HTERT RPE-1 (cell line): ENCODE data around the gene TAGLN3.

Experiments
- in situ Hi-C: fragments of 300-500 bp; cut with MboI; formaldehyde crosslinking; loops from 4 replicates; pipeline ENCODE4 v1.14.3; 2020; ENCODE audit warnings: low sequenced_read_pairs

Gene TAGLN3

GRCh38 chr3:111976254-111976653, 22.5 kb upstream of the TAGLN3 start:
- in situ Hi-C loops, result no loop called here

DNA sequence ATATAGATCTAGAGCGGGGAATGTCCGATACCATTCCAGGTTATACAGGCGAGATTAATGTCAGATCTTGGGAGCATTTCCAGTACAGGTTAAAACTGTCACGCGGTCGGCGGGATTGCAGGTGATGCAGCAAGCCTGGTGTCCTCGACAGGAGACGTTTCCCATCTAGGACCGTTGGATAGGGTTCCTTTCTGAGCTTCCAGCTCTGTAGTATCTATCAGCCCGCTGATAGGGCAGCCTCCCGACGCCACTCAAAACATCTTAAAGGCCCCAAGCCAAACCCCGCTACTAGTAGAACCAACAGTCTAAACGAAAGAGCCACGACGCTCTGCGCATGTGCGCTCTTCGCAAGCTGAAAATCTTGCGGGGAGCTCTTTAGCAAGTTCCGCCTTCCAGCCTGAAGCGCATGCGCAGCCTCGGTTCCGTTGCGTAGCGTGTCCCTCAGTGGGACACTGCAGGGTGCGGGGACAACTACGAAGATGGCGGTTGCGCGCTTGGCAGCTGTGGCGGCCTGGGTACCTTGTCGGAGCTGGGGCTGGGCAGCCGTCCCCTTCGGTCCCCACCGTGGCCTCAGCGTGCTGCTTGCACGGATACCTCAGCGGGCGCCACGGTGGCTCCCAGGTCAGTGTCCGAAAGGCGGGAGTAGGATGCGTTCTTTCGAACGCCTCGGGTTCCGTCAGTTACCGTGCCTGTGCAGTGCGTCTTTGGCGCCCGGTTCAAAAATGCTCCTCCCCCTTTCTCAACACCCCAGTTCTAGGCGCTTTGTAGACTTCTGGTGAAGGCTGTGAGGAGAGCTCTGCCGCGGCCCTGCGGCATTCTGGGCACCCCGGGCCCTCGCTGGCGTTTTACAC, 19.9 kb upstream of the TAGLN3 start, which contains the start of gene ABHD10:
ABHD10 (plus strand) TSS at position 444 of the 851 bp plus-strand sequence; CDS start at position 480, 36 bp downstream.
- in situ Hi-C loops, result no loop called here

DNA sequence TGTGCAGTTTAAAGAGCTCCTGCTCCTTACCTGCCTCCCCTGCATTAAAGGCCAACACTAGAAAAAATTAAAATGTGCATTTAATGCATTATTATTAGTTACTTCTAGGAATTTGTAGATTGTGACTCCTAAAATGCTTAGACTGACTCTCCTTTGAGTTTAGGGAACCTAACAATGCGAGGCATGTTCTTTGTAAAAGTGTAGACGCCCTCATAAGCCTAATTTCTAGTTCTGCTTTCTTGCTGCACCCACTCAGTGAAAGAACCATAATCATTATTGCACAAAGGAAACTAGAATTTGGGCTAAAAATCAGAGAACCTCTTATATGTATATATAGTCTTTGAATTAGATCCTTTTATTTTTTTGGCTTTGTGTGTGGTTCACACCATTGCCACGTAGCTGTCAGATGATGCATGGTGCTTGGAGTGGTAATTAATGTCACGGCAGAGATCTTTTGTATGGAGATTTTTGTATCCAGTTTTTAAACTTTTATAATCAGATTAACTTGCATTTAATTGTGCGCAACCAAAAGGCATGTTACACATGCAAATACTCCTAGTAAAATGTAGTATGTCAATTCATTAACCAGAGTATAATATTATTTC, 19.2 kb upstream of the TAGLN3 start:
- in situ Hi-C loops, result no loop called here

DNA sequence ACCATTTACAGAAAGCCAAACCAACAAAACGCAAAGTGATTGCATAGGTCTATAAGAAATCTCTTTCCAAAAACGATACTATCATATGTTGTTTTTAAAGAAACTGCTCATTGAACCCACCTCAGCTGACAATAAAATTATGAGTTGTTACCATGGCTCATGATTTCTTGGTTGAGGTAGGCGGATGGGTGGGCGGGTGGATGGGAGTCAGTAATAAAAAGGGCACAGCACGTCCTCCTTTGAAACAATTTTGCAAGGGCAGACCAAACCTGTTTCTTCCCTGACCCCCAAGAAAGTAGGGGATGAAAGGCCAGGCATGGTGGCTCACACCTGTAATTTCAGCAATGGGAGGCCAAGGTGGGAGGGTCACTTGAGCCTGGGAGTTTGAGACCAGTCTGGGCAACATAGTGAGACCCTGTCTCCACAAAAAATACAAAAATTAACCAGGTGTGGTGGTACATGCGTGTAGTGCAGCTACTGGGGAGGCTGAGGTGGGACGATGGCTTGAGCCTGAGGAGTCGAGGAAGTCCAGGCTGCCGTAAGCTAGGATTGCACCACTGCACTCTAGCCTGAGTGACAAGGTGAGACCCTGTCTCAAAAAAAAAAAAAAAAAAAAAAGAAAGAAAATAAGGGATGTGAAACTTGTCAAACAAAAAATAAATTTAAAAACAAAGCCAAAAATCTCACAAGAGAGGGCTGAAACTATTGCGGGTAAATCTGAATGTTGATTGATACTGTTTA, 17.8 kb upstream of the TAGLN3 start:
- in situ Hi-C loops, result no loop called here

GRCh38 chr3:111981457-111981763, 17.3 kb upstream of the TAGLN3 start:
- in situ Hi-C loops, result no loop called here

DNA sequence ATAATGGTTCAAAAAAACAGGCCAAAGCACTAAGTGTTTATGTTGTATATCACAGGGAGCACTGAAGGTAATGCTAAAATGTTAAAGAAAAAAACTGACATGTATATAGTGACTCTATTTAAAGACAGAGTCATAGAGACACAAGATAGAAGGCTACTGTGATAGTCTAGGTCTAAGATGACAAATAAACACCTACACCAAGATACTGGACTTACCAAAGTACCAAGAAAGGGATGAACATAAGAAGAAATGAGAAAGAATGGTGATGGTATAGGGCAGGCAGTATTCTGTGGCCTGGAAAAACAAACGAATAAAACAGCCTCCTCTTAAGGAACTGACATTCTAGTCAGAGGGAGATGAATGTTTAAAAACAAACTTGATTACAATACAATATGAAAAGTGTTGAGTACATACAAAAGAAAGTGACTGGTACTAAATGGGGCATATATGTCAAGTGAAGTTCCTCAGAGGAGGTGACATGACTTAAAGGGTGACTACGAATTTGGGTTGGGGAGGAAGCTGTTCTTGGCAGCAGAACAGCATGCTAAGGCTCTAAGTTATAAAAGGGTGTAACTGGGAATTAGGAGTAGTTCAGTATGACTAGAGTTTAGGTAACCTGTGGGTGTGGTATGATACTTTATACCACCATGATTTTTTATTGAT, 14.0 kb upstream of the TAGLN3 start:
- in situ Hi-C loops, result no loop called here

DNA sequence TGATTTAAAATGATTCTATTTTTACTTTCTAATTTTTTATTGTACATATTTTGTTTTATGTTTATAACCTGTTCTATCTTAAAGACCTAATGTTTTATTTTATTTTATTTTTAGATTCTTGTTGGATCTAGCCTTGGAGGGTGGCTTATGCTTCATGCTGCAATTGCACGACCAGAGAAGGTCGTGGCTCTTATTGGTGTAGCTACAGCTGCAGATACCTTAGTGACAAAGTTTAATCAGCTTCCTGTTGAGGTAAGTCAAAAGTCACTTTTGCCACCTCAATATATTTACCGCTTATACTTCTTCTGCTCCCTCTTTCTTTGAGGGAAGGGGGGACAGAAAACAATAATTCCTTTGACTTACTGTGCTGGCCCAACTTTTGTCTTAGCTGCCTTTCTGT, 11.9 kb upstream of the TAGLN3 start:
- in situ Hi-C loops, result no loop called here

GRCh38 chr3:111989061-111989678, 9.6 kb upstream of the TAGLN3 start:
- in situ Hi-C loops, result no loop called here

- in situ Hi-C loops, result no loop called here
Observed at GRCh38 chr3:111993038-111993437, 5.7 kb upstream of the TAGLN3 start.

- in situ Hi-C loops, result no loop called here
Observed at GRCh38 chr3:111999484-112000324, 982 bp downstream of the TAGLN3 start.

GRCh38 chr3:112000367-112000771, 1.6 kb downstream of the TAGLN3 start:
- in situ Hi-C loops, result no loop called here

DNA sequence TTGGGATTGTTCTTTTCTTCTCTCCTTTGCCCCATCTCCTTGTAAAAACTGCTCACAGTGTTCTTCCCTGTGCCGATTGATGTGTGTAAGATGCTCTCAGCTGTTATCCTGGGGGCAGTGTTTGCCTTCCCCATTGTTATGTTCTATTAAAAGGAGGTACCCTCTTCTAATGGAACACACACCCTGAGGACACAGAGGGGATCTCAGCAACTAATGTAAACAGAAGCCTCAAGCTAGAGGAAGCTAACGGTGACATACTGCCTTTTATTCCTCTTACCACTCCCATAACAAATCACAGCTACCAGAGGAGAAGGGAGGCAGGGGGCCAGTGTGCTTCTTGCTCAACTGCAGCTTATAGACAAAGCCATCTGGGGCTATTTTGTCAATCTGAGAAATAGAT, 2.2 kb downstream of the TAGLN3 start:
- in situ Hi-C loops, result no loop called here

- in situ Hi-C loops, result no loop called here
Observed at GRCh38 chr3:112001526-112001925, 2.8 kb downstream of the TAGLN3 start.

GRCh38 chr3:112002096-112002971, 3.6 kb downstream of the TAGLN3 start:
- in situ Hi-C loops, result no loop called here

DNA sequence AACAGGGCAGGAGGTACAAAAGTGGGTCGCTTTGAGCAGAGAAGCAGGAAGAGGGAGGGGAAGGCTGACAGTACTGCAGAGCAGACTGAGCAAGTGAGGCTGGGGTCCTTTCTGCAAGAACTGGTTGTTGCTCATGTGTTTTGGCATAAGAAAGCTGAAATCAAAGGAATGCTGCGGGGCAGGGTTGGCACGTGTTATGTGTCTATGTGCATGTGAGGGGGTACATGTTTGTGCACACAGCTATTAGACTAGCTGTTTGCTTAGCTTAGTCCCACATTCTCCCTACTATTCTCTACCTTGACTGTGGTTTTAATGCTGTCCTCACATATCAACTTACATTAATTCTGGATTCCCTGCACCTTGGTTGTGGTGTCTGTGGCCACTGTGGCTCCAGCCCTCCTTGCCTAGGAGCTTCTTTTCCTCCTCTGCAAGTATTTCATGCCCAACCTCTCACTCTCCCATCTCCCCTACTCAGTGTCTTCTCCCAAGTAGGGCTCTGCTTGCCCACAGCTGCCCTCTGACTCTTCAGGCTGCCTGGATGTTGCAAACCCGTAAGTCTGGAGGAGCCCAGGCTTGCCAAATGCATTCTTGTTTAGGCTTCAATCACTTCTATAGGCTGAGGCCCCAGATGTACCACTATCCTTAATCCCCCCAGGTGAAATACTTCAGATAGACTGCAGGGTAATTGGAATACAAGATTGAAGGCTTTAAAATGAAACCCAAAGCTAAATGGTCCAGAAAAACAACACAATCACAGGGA, 4.8 kb downstream of the TAGLN3 start:
- in situ Hi-C loops, result no loop called here

DNA sequence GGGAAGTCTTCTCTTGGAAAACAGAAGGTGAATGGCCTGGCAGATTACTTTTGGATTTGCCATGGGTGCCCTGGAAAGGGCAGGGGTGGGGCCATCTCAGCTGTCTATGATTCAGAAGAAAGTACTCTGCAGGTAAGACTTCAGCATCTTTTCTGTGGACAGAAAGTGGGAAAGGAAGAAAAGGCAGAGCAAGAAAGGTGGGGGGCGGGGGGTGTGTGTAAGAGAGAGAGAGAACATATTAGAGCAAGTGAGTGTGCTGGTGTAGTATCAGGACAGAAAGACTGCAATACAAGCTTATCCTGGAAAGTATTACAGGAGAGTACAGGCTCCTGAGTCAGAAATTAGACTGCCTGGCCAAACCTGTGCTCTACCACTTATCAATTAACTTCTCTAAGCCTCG, 5.5 kb downstream of the TAGLN3 start:
- in situ Hi-C loops, result no loop called here

DNA sequence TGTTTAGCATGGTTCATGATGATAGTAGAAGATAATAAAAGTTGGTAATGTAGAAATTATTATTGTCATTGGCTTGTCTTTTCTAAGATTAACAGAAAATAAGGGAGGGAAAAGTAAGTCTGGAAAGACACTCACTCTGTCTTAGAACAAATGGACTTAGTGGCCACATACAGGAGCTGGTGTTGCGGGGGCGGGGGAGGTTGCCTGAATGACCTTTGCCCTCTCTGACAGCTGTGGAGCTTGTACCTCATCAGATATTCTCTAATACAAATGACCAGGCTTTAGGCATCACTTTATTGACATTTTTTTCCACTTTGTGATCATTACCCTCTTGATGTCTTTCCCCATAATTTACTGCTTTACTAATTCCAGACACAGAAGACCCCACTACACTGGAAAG, 5.9 kb downstream of the TAGLN3 start:
- in situ Hi-C loops, result no loop called here

- in situ Hi-C loops, result no loop called here
Observed at GRCh38 chr3:112005091-112005672, 6.5 kb downstream of the TAGLN3 start.
